Activated CD4-positive, alpha-beta T cell treated with anti-CD3 and anti-CD28 coated beads, Interleukin-2, amount 50 U/mL, for 48 hours (primary cell): ENCODE measurements around the gene TRIM25.

Source experiments
- DNase-seq, 2 experiments: peaks; one replicate each; pipeline ENCODE4 v3.0.0-alpha.2; 2020

TRIM25 gene

GRCh38 chr17:56894859-56895455 lies 18.9 kb downstream of the TRIM25 start:
- no peak for DNase-seq

GRCh38 chr17:56893503-56893902 lies 20.3 kb downstream of the TRIM25 start:
- DNase-seq: no peak

- DNase-seq: no peak
Measured at GRCh38 chr17:56892333-56892732, 21.5 kb downstream of the TRIM25 start.

GRCh38 chr17:56891751-56892150 lies 22.1 kb downstream of the TRIM25 start:
- peak; percentile 59 to 69 for DNase-seq

- no peak for DNase-seq
Measured at GRCh38 chr17:56890906-56891674, 22.8 kb downstream of the TRIM25 start.

DNA sequence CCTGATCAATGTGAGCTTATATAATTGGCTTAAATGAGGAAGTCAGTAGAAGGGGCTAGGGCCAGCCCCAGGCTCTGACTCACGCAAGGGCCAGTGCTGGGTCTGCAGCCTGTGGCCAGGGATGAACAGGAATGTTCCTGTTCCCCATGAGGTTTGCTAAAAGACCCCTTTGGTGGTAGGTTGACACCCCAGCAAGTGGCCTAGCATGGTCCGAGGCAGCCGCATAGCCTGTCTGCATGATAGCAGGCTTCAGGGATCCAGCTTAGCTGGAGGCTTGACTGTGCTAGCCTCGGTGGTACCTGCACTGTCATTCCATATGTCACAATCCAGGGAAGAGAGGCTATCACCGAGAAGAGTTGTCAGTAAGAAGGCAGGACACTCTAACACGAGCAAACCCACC lies 23.5 kb downstream of the TRIM25 start:
- DNase-seq: no peak

DNA sequence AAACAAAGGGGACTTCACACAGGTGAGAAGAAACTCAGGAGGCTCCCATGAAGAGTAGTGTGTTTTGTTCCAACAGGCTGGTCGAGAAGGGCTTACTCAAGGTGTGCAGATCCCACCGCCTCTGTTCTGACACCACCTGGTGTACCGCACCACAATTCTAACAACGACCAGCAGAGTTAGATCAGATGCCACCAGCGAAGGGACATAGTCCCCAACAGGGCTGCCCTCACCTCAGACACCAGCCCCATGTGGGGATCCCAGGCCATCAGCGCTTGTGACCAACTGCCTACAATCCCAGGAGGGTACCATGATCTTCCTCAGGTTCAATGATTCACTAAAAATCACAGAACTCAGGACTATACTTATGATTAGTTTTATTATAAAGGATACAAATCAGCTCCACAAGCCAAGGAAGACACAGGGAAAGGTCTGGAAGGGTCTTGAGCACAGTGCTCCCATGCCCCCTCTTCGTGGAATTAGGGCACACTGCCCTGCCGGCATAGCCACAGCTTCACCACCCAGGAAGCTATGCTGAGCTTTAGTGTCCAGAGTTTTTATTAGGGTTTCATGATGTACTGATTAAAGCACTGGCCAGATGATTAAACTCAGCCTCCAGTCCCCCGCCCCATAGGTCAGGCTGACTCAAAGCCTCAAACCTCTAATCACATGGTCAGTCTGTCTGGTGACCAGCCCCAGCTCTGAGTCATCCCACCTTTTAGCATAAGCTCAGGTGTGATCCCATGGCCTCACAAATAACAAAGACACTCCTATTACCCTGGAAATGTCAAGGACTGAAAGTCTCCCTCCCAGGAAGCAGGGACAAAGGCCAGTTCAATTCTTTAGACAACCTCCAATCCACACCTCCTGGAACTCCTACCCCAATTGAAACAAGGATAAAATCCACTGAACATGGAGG lies 26.0 kb downstream of the TRIM25 start:
- DNase-seq: no peak

- no peak for DNase-seq
Measured at GRCh38 chr17:56887105-56887504, 26.7 kb downstream of the TRIM25 start.

- DNase-seq: no peak
Measured at GRCh38 chr17:56886288-56886731, 27.5 kb downstream of the TRIM25 start.

DNA sequence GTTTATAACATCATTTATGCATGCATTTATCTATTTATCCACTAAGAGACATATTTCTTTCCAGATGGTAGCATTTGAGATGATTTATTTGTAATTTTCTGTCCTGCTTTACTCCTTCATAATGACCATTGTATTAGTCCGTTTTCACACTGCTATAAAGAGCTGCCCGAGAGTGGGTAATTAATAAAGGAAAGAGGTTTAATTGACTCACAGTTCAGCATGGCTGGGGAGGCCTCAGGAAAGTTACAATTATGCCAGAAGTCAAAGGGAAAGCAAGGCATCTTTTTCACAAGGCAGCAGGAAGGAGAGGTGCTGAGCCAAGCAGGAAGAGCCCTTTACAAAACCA lies 28.6 kb downstream of the TRIM25 start:
- DNase-seq: no peak

GRCh38 chr17:56884483-56885311 lies 29.2 kb downstream of the TRIM25 start:
- DNase-seq: no peak

- DNase-seq: no peak
Measured at GRCh38 chr17:56883616-56884015, 30.2 kb downstream of the TRIM25 start.

DNA sequence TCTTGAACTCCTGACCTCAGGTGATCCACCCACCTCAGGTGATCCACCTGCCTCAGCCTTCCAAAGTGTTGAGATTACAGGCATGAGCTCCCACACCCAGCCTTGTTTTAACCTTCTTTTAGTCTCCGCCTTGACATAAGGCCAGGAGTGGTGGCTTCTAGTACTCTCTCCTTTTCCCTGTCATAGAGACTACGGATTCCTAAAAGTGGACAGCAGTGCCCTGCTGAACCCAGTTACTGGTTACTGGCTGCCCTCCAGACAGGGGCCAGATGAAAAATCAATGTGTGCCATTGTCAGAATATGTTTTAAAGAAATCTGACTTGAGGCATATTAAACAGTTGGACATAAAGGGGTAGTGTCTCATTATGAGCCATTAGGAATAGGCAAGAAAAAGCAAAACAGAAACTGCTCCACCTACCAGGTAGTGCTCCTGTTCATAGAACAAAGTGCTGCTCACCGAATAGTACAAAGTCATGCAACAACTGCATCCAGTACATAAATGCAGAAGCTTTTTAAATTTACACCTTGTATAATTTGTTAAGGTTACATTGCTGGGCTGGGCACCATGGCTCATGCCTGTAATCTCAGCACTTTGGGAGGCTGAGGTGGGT lies 32.1 kb downstream of the TRIM25 start:
- no peak for DNase-seq

GRCh38 chr17:56880571-56880970 lies 33.3 kb downstream of the TRIM25 start:
- no peak for DNase-seq

DNA sequence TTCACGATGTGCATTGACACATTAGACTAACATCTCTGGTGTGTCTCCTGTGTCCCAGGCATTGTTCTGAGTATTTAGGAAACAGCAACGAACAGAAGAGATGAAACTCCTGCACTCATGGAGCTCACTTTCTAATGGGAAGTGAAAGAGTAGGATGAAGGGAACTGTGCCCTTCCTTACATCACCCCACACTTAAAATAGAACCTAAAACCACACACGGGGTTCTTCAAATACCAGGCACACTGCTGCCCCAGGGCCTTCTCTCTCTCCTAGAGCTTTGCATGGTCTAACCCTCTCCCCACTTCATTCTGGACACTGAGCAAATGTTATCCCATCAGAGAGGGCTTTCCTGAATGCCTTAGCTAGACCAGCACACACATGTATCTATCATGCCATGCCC lies 33.7 kb downstream of the TRIM25 start:
- no peak for DNase-seq

DNA sequence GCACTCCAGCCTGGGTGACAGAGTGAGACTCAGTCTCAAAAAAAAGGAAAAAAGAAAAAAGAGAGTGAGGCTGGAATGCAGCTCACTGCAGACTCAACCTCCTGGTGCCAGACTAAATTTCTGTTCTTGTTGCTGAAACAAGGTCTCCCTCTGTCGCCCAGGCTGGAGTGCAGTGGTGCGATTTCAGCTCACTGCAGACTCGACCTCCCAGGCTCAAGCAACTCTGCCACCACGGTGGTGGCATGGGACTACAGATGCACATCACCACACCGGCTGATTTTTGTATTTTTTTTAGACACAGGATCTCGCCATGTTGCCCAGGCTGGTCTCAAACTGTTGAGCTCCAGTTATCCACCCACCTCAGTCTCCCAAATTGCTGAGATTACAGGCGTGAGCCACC lies 34.6 kb downstream of the TRIM25 start:
- no peak for DNase-seq

DNA sequence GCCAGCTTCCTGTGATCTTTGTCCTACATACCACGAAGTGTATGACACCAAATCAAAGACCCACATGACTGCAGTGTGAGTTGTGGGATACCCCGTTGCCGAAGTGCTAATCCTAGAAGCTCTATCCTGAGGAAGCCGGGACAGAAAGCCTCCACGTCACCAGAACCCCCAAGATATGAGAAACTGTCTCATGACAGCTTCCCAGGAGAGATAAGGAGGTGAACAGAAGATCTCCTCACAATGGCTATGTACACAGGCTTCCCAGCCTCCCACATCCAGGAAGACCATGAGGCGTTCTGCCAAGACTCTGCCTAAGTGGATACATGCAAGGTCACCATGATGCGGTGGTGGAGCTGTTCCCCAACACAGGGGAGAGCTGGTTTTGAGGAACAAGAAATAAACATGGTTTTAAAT lies 37.1 kb downstream of the TRIM25 start:
- DNase-seq: no peak

DNA sequence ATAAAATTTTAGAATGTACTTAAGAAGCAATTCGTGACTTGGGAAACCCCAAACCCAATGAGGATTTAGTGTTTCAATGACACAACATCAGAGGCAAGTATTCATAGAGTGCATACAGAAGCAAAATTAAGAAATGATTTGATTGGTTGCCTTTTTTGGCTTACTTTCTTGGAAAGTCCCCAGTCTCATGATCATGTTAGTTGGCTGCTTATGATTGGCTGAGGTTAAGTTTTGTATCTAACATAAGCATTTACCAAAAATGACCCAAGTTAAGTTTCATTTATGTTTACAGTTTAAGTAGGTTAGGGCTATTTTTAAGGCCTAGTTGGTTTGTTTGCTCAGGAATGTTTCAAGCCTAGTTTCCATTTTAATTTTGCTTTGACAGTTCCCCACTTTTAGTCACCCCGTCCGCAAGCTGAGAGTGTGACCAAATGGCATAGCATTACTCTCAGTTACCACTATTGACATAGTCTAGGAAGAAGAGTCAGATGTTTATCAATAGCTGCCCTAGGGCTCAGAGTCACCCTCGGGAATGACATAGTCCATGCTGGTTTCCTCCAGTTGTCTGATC lies 43.7 kb downstream of the TRIM25 start:
- DNase-seq: peak in 1 of 2 experiments; percentile 18

DNA sequence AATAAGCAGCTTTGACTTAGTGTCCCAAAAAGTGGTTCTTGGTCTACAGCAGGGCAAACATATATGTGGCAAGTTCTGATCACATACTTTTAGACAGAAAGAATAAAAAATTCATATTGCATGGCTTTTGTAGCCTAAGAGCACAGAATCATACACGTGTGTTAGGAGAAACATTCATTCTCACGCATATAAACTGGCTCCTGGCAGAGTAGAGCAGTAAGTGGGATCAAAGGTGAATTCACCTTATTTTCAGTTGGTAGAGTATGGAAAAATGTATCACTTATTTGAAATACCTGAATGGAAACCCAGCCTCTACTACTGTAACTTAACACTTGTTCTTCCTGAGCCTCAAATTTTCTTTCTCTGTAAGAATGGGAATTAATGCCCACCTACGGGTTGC lies 45.1 kb downstream of the TRIM25 start:
- no peak for DNase-seq

GRCh38 chr17:56867948-56868376 lies 45.9 kb downstream of the TRIM25 start:
- DNase-seq: no peak

GRCh38 chr17:56866496-56866895 lies 47.4 kb downstream of the TRIM25 start:
- no peak for DNase-seq

DNA sequence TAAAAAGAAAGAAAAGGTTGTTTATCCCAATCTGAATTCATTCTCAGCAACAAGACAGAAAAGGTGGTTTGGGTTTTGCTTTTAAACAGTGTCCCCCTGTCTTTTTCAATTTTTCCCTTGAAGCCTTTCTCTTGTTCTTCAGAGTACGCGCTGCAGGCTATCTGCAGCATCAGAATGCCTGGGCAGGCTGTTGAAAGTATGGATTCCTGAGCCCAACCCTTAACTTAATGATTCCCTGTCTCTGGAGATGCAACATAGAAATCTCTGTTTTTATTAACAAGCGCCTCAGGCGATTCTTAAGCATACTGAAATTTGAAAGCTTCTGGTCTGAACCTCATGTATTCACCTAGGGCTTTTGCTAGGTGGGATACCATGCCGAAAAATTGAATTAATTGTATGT lies 47.8 kb downstream of the TRIM25 start:
- no peak for DNase-seq
